Effector memory CD4-positive, alpha-beta T cell (primary cell): Measurements from ENCODE around the gene MAP2.

Experiments used
- DNase-seq, 3 donors: peaks; one replicate each; pipeline ENCODE4 v3.0.0-alpha.2; 2020
- H3K27ac ChIP-seq: 2 replicates; pipeline ENCODE4 v1.7.0; 2013; ENCODE audit warnings: mild to moderate bottlenecking, low read length, moderate library complexity; ENCODE audit not compliant: insufficient read depth, poor library complexity, severe bottlenecking
- H3K27me3 ChIP-seq: replicated peaks from 2 replicates; pipeline ENCODE4 v1.7.0; 2013; ENCODE audit warnings: mild to moderate bottlenecking, low read length; ENCODE audit not compliant: insufficient read depth, control insufficient read depth, poor library complexity, severe bottlenecking
- H3K36me3 ChIP-seq: 2 replicates; pipeline ENCODE4 v1.7.0; 2013; ENCODE audit warnings: mild to moderate bottlenecking, low read length, moderate library complexity; ENCODE audit not compliant: control insufficient read depth, insufficient read depth
- H3K4me1 ChIP-seq: 2 replicates; pipeline ENCODE4 v1.7.0; 2013; ENCODE audit warnings: low read length, mild to moderate bottlenecking; ENCODE audit not compliant: control insufficient read depth, insufficient read depth, poor library complexity, severe bottlenecking
- H3K4me3 ChIP-seq: 2 replicates; pipeline ENCODE4 v1.7.0; 2013; ENCODE audit warnings: low read length, low read depth, mild to moderate bottlenecking; ENCODE audit not compliant: insufficient read depth, poor library complexity, severe bottlenecking
- H3K9me3 ChIP-seq: 2 replicates; pipeline ENCODE4 v1.7.0; 2013; ENCODE audit warnings: mild to moderate bottlenecking, low read length, moderate library complexity; ENCODE audit not compliant: control insufficient read depth

MAP2 gene

GRCh38 chr2:209766613-209767012 is 342.8 kb downstream of the MAP2 start:
- no peak overlapping the region for H3K4me3 ChIP-seq
- H3K36me3 ChIP-seq: no peaks in the 10 kb centered on the region
- no peak for DNase-seq
- H3K4me1 ChIP-seq: no peaks in the 10 kb centered on the region
- no peak overlapping the region for H3K27ac ChIP-seq
- H3K9me3 ChIP-seq: no peaks in the 10 kb centered on the region
- peaks cover 2% of the 10 kb centered on the region for H3K27me3 ChIP-seq

GRCh38 chr2:209767316-209767715 is 343.5 kb downstream of the MAP2 start:
- DNase-seq: no peak
- Histone ChIP-seq H3K9me3 (no peaks in the 10 kb centered on the region), H3K36me3 (no peaks in the 10 kb centered on the region), H3K4me1 (no peaks in the 10 kb centered on the region), H3K27me3 (peaks cover 2% of the 10 kb centered on the region), H3K27ac (no peak overlapping the region), H3K4me3 (no peak overlapping the region)

DNA sequence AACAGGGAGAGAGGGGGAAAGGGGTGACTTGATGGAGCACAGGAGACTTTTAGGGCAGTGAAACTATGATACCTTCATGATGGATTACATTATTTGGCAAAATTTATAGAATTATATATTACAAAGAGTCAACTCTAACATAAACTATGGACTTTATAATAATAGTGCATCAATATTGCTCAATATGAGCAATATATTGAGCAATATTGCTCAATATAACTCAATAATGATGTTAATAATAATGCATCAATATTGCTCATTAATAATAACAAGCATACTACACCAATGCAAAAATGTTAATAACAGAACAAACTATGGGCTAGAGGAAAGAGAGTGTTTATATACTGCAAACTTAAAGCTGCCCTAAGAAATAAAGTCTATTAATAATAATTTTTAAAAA is 344.7 kb downstream of the MAP2 start:
- H3K27ac ChIP-seq: no peak overlapping the region
- DNase-seq: no peak

DNA sequence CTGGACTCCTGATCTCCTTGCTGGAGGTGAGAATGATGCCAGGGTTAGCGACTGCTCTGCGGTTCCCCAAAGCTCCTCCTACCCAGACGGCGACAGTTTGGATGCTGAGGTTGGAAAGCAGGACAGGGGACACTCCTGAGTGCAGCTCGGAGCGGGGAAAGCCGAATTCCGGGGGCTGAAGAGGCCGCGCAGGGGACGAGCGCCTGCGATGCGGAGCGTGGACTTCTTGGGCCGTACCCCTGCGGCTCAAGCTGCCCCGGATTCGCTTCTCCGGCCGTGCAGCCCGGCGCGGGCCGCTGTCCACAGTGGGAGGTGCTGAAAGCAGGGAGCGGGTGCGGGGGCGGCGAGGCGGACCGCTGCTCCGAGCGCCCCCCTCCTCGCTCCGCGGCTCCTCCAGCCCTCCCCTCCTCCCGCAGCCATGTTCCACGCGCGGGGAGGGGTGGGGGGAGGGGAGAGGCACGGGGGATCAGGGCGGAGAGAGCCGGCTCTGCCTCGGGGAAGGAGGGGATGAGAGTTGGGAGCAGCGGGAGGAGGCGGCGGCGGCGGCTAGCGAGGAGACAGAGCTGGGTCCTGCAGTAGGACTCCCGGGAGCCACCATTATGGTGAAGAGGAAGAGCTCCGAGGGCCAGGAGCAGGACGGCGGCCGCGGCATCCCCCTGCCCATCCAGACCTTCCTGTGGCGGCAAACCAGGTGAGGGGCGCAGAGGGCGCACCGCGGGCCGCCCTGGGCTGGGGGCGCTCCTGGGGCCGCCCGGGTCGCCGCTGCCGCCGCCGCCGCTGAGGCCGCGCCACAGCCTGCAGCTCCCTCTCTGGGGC is 347.8 kb downstream of the MAP2 start, which contains the start of gene UNC80:
Gene UNC80 (plus strand): TSS at position 359 of the 816 bp plus-strand sequence. CDS start 241 bp downstream, at position 600.
- H3K27ac ChIP-seq: no peak within 1 kb of the TSS
- H3K36me3 ChIP-seq: no peaks in the 10 kb centered on the region
- no peak for DNase-seq
- peaks cover 2% of the 10 kb centered on the region for H3K27me3 ChIP-seq
- no peaks in the 10 kb centered on the region for H3K9me3 ChIP-seq
- H3K4me3 ChIP-seq: no peak within 1 kb of the TSS
- H3K4me1 ChIP-seq: no peaks in the 10 kb centered on the region

More for the DNA sequence above, 344.7 kb downstream of the MAP2 start:
- Histone ChIP-seq H3K36me3 (no peaks in the 10 kb centered on the region), H3K27me3 (peaks cover 2% of the 10 kb centered on the region), H3K4me3 (no peak overlapping the region), H3K9me3 (no peaks in the 10 kb centered on the region), H3K4me1 (no peaks in the 10 kb centered on the region)

DNA sequence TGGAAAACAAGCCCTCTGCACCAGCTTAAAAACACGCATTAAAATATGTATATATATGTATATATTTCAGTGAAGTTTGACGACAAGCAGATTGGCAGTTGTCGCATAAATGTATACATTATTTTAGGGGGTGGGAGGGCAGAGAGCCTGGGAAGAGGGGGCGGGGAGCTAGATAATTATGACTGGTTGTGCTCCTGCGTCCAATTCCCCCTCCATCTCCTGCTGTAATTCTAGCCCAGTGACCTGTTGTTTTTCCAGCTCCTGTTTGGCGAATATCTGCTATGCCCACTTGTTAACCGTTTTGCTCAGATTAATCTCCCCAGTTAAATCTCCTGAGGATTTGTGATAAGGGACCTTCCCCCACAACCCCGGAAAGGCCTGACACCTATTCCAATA is 348.4 kb downstream of the MAP2 start:
- Histone ChIP-seq H3K4me1 (no peaks in the 10 kb centered on the region), H3K36me3 (no peaks in the 10 kb centered on the region), H3K4me3 (no peak overlapping the region), H3K27me3 (peaks cover 2% of the 10 kb centered on the region), H3K9me3 (no peaks in the 10 kb centered on the region), H3K27ac (no peak overlapping the region)
- no peak for DNase-seq

GRCh38 chr2:209773377-209773776 is 349.5 kb downstream of the MAP2 start:
- Histone ChIP-seq H3K27ac (no peak overlapping the region), H3K27me3 (peaks cover 2% of the 10 kb centered on the region), H3K4me1 (no peaks in the 10 kb centered on the region), H3K4me3 (no peak overlapping the region), H3K9me3 (no peaks in the 10 kb centered on the region), H3K36me3 (no peaks in the 10 kb centered on the region)
- DNase-seq: no peak
